HEK293 (cell line): ENCODE data around the gene TMEM145.

Source experiments
- BCL11B ChIP-seq: fragments of 450-650 bp; formaldehyde crosslinking; IDR thresholded peaks from 2 replicates; pipeline ENCODE4 v1.5.1; 2016; ENCODE audit warnings: low read depth, missing biosample characterization, missing genetic modification characterization
- EGR2 ChIP-seq: fragments of 450-650 bp; formaldehyde crosslinking; IDR thresholded peaks from 2 replicates; pipeline ENCODE4 v1.5.1; 2016; ENCODE audit warnings: low read depth, missing biosample characterization, missing genetic modification characterization
- FEZF1 ChIP-seq: fragments of 450-650 bp; formaldehyde crosslinking; IDR thresholded peaks from 2 replicates; pipeline ENCODE4 v1.5.1; 2016; ENCODE audit warnings: missing biosample characterization, missing genetic modification characterization
- KLF16 ChIP-seq: fragments of 450-650 bp; formaldehyde crosslinking; IDR thresholded peaks from 2 replicates; pipeline ENCODE4 v1.5.1; 2017; ENCODE audit warnings: missing biosample characterization, missing genetic modification characterization
- MYNN ChIP-seq: fragments of 450-650 bp; formaldehyde crosslinking; IDR thresholded peaks from 2 replicates; pipeline ENCODE4 v1.5.1; 2016; ENCODE audit warnings: missing biosample characterization, missing genetic modification characterization, borderline replicate concordance
- REPIN1 ChIP-seq: fragments of 450-650 bp; formaldehyde crosslinking; IDR thresholded peaks from 2 replicates; pipeline ENCODE4 v1.5.1; 2017; ENCODE audit warnings: missing biosample characterization, missing genetic modification characterization, low read depth
- SCRT2 ChIP-seq: fragments of 450-650 bp; formaldehyde crosslinking; IDR thresholded peaks from 2 replicates; pipeline ENCODE4 v1.5.1; 2016; ENCODE audit warnings: missing biosample characterization, missing genetic modification characterization
- ZBTB10 ChIP-seq: fragments of 450-650 bp; formaldehyde crosslinking; IDR thresholded peaks from 2 replicates; pipeline ENCODE4 v1.5.1; 2016; ENCODE audit warnings: missing biosample characterization, missing genetic modification characterization
- ZBTB21 ChIP-seq: fragments of 450-650 bp; formaldehyde crosslinking; IDR thresholded peaks from 2 replicates; pipeline ENCODE4 v1.5.1; 2017; ENCODE audit warnings: missing biosample characterization, missing genetic modification characterization
- ZBTB44 ChIP-seq: fragments of 450-650 bp; IDR thresholded peaks from 2 replicates; pipeline ENCODE4 v1.5.1; 2018; ENCODE audit warnings: missing biosample characterization, mild to moderate bottlenecking, missing genetic modification characterization
- ZBTB6 ChIP-seq: fragments of 450-650 bp; formaldehyde crosslinking; IDR thresholded peaks from 2 replicates; pipeline ENCODE4 v1.5.1; 2017; ENCODE audit warnings: missing biosample characterization, missing genetic modification characterization
- ZFP37 ChIP-seq: fragments of 450-650 bp; formaldehyde crosslinking; IDR thresholded peaks from 2 replicates; pipeline ENCODE4 v1.5.1; 2016; ENCODE audit warnings: missing biosample characterization, missing genetic modification characterization
- ZNF133 ChIP-seq: fragments of 450-650 bp; formaldehyde crosslinking; IDR thresholded peaks from 2 replicates; pipeline ENCODE4 v1.5.1; 2016; ENCODE audit warnings: missing biosample characterization, missing genetic modification characterization
- ZNF138 ChIP-seq: fragments of 450-650 bp; formaldehyde crosslinking; IDR thresholded peaks from 2 replicates; pipeline ENCODE4 v1.5.1; 2016; ENCODE audit warnings: missing biosample characterization, missing genetic modification characterization, borderline replicate concordance
- ZNF169 ChIP-seq: fragments of 450-650 bp; formaldehyde crosslinking; IDR thresholded peaks from 2 replicates; pipeline ENCODE4 v1.5.1; 2016; ENCODE audit warnings: missing biosample characterization, missing genetic modification characterization
- ZNF211 ChIP-seq: fragments of 450-650 bp; formaldehyde crosslinking; IDR thresholded peaks from 2 replicates; pipeline ENCODE4 v1.5.1; 2016; ENCODE audit warnings: low read depth, missing biosample characterization, missing genetic modification characterization
- ZNF214 ChIP-seq: fragments of 450-650 bp; formaldehyde crosslinking; IDR thresholded peaks from 2 replicates; pipeline ENCODE4 v1.5.1; 2017; ENCODE audit warnings: missing biosample characterization, mild to moderate bottlenecking, missing genetic modification characterization, borderline replicate concordance
- ZNF292 ChIP-seq: fragments of 450-650 bp; formaldehyde crosslinking; IDR thresholded peaks from 2 replicates; pipeline ENCODE4 v1.5.1; 2016; ENCODE audit warnings: low read depth, missing biosample characterization, missing genetic modification characterization, borderline replicate concordance
- ZNF341 ChIP-seq: fragments of 450-650 bp; formaldehyde crosslinking; IDR thresholded peaks from 2 replicates; pipeline ENCODE4; 2016; ENCODE audit warnings: low read depth, missing biosample characterization, missing genetic modification characterization
- ZNF423 ChIP-seq: fragments of 450-650 bp; formaldehyde crosslinking; IDR thresholded peaks from 2 replicates; pipeline ENCODE4 v1.5.1; 2016; ENCODE audit warnings: missing biosample characterization, missing genetic modification characterization
- ZNF426 ChIP-seq: fragments of 450-650 bp; formaldehyde crosslinking; IDR thresholded peaks from 2 replicates; pipeline ENCODE4 v1.5.1; 2017; ENCODE audit warnings: missing biosample characterization, missing genetic modification characterization, mild to moderate bottlenecking, inconsistent platforms, moderate library complexity
- ZNF529 ChIP-seq: fragments of 450-650 bp; formaldehyde crosslinking; IDR thresholded peaks from 2 replicates; pipeline ENCODE4 v1.5.1; 2017; ENCODE audit warnings: missing genetic modification characterization, missing biosample characterization; ENCODE audit not compliant: insufficient replicate concordance
- ZNF544 ChIP-seq: fragments of 450-650 bp; formaldehyde crosslinking; IDR thresholded peaks from 2 replicates; pipeline ENCODE4 v1.5.0; 2017; ENCODE audit warnings: missing biosample characterization, missing genetic modification characterization
- ZNF558 ChIP-seq: fragments of 450-650 bp; formaldehyde crosslinking; IDR thresholded peaks from 2 replicates; pipeline ENCODE4 v1.5.1; 2016; ENCODE audit warnings: missing biosample characterization, missing genetic modification characterization
- ZNF621 ChIP-seq: fragments of 450-650 bp; formaldehyde crosslinking; IDR thresholded peaks from 2 replicates; pipeline ENCODE4 v1.5.1; 2017; ENCODE audit warnings: missing biosample characterization, missing genetic modification characterization
- ZNF830 ChIP-seq: fragments of 450-650 bp; IDR thresholded peaks from 2 replicates; pipeline ENCODE4 v1.5.0; 2018; ENCODE audit warnings: missing biosample characterization, missing genetic modification characterization, low read depth, mild to moderate bottlenecking, moderate library complexity
- TF ChIP-seq, protein P1 (sequence below): fragments of 450-650 bp; formaldehyde crosslinking; IDR thresholded peaks from 2 replicates; pipeline ENCODE4 v1.5.1; 2016; ENCODE audit warnings: missing biosample characterization, missing genetic modification characterization
- TF ChIP-seq, protein P2 (sequence below): fragments of 450-650 bp; formaldehyde crosslinking; IDR thresholded peaks from 2 replicates; pipeline ENCODE4 v1.5.0; 2017; ENCODE audit warnings: missing biosample characterization, missing genetic modification characterization, borderline replicate concordance
- TF ChIP-seq, protein P3 (sequence below): fragments of 450-650 bp; formaldehyde crosslinking; IDR thresholded peaks from 2 replicates; pipeline ENCODE4 v1.5.1; 2016; ENCODE audit warnings: missing biosample characterization, missing genetic modification characterization

The TMEM145 gene

GRCh38 chr19:42325308-42325895, 12.3 kb downstream of the TMEM145 start, which contains the start of gene MEGF8 (continued):
- TF ChIP-seq ZBTB6 (tag by site-specific recombination) (no peak), ZBTB10 (tag by site-specific recombination) (peak; percentile 85), ZNF341 (tag by site-specific recombination) (peak; percentile 83), BCL11B (peak; percentile 46; the same call in 1 of the 2 replicates), ZNF138 (tag by site-specific recombination) (no peak), ZBTB21 (tag by site-specific recombination) (no peak), ZNF292 (no peak), ZNF544 (no peak), FEZF1 (tag by site-specific recombination) (no peak), ZNF558 (tag by site-specific recombination) (peak; percentile 57; the same call in 1 of the 2 replicates), ZNF423 (tag by site-specific recombination) (0 out of 2 replicates have a peak, but pooled peaks have one; percentile 26), ZFP37 (tag by site-specific recombination) (no peak), MYNN (no peak), ZNF621 (tag by site-specific recombination) (no peak), SCRT2 (tag by site-specific recombination) (no peak), KLF16 (tag by site-specific recombination) (peak; percentile 98), ZNF426 (tag by site-specific recombination) (no peak), ZNF529 (tag by site-specific recombination) (no peak), EGR2 (peak; percentile 98), ZNF830 (no peak), ZNF214 (tag by site-specific recombination) (no peak), ZNF211 (tag by site-specific recombination) (no peak), REPIN1 (peak; percentile 64; the same call in 1 of the 2 replicates), ZNF133 (no peak), ZNF169 (tag by site-specific recombination) (no peak), ZBTB44 (tag by site-specific recombination) (no peak)
- TF ChIP-seq, protein P1, sequence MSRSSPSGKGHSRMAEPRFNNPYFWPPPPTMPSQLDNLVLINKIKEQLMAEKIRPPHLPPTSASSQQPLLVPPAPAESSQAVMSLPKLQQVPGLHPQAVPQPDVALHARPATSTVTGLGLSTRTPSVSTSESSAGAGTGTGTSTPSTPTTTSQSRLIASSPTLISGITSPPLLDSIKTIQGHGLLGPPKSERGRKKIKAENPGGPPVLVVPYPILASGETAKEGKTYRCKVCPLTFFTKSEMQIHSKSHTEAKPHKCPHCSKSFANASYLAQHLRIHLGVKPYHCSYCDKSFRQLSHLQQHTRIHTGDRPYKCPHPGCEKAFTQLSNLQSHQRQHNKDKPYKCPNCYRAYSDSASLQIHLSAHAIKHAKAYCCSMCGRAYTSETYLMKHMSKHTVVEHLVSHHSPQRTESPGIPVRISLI (tag by site-specific recombination): no peak
- TF ChIP-seq, protein P2, sequence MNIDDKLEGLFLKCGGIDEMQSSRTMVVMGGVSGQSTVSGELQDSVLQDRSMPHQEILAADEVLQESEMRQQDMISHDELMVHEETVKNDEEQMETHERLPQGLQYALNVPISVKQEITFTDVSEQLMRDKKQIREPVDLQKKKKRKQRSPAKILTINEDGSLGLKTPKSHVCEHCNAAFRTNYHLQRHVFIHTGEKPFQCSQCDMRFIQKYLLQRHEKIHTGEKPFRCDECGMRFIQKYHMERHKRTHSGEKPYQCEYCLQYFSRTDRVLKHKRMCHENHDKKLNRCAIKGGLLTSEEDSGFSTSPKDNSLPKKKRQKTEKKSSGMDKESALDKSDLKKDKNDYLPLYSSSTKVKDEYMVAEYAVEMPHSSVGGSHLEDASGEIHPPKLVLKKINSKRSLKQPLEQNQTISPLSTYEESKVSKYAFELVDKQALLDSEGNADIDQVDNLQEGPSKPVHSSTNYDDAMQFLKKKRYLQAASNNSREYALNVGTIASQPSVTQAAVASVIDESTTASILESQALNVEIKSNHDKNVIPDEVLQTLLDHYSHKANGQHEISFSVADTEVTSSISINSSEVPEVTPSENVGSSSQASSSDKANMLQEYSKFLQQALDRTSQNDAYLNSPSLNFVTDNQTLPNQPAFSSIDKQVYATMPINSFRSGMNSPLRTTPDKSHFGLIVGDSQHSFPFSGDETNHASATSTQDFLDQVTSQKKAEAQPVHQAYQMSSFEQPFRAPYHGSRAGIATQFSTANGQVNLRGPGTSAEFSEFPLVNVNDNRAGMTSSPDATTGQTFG (tag by site-specific recombination): no peak
- TF ChIP-seq, protein P3, sequence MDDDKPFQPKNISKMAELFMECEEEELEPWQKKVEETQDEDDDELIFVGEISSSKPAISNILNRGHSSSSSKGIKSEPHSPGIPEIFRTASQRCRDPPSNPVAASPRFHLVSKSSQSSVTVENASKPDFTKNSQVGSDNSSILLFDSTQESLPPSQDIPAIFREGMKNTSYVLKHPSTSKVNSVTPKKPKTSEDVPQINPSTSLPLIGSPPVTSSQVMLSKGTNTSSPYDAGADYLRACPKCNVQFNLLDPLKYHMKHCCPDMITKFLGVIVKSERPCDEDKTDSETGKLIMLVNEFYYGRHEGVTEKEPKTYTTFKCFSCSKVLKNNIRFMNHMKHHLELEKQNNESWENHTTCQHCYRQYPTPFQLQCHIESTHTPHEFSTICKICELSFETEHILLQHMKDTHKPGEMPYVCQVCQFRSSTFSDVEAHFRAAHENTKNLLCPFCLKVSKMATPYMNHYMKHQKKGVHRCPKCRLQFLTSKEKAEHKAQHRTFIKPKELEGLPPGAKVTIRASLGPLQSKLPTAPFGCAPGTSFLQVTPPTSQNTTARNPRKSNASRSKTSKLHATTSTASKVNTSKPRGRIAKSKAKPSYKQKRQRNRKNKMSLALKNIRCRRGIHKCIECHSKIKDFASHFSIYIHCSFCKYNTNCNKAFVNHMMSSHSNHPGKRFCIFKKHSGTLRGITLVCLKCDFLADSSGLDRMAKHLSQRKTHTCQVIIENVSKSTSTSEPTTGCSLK (tag by site-specific recombination): no peak
